Thyroid gland (tissue), 4 donors: ENCODE results near the gene FCHO1.

Experiments
- CTCF ChIP-seq, 6 experiments: fragments of 200-600 bp in 3 of 6; fragments of 450-650 bp in 3 of 6; sonication (generic) in 3 of 6; IDR thresholded peaks; one replicate each; pipeline ENCODE4 v1.5.1; 2016 to 2019; ENCODE audit warnings: antibody characterized with exemption in 6 of 6, mild to moderate bottlenecking in 2 of 6, inconsistent platforms in 1 of 6, moderate library complexity in 1 of 6
- POLR2A ChIP-seq, 2 donors: fragments of 450-650 bp; IDR thresholded peaks; one replicate each; pipeline ENCODE4 v1.6.1; 2017; ENCODE audit warnings: antibody characterized with exemption in 2 of 2, mild to moderate bottlenecking in 2 of 2, moderate library complexity in 1 of 2

- no peak for TF ChIP-seq POLR2A (IDR thresholded peaks at IDR 0.05)
- no peak for TF ChIP-seq CTCF (IDR thresholded peaks at IDR 0.05)
Observed at GRCh38 chr19:17765069-17765618, 13.9 kb downstream of the FCHO1 start.
